ENCODE measurements around the gene KIF18B. TPM values are rescaled to one million over a fixed set of nuclear protein-coding genes. Genes with fewer than 3 reads are reported as not detected.

Gene KIF18B
- total RNA-seq, 2 experiments from 2014 or later, result 104 to 113 TPM

DNA sequence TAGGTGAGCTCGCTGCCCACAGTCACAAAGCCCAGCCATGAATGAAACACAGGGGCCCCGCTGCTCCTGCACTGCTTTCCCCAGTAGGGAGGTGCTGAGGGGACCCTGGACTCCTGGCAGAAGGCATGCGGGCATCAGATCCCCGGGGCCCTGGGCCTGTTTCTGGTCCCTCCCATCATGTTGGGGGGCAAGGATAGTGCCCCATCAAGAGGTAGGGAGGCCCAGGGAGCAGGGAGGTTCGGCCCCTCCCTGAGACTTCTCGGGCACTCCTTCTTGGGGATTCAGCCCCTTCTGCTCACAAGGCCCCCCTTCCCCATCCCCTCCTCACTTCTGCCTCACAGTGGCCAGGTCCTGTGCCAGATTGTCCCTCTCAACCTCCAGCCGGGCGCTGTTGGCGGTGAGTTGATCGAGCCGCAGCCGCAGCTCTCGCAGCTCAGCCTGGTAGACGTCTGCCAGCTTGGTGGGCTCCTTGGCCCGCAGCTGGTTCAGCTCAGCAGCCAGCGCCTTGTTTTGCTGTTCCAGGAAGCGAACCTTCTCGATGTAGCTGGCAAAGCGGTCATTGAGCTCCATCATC, 32.8 kb downstream of the KIF18B start:
- ATAC-seq (no peak), DNase-seq (no peak)
- Mint-ChIP-seq H3K9me3 (ENCODE audit: insufficient read depth) (no peaks in the 10 kb centered on the region), H3K27ac (no peak overlapping the region), H3K4me3 (no peak overlapping the region), H3K4me1 (ENCODE audit: low read depth) (peaks cover 17% of the 10 kb centered on the region), H3K36me3 (ENCODE audit: low read depth) (no peaks in the 10 kb centered on the region), H3K27me3 (ENCODE audit: low read depth) (peaks cover 31% of the 10 kb centered on the region)
- ChIA-PET POLR2A (no interaction called here), CTCF (interaction anchor here (1.5 kb wide), 1 partner anchor 221 kb away, joined by 3 read pairs; the partner anchor contains the start of gene ACBD4)

DNA sequence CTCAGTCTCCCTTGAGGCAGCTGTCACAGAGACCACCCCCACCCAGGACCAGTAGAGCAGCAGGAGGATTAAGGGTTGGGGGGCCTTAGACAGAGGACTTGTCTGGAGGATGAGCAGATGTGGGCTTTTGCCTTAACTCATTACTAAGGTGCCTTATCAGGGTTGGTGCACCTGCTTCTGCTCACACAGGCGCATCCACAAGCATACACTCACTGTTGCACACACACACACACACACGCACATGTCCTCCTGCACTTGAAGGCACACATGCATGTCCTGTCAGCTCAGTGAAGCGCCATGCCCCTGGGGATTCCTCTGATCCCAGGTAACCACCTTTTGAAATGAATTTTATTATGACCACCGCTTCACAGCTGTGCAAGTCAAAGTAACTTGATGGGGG, 33.4 kb downstream of the KIF18B start:
- no peak for ATAC-seq
- H3K27ac Mint-ChIP-seq, result no peak overlapping the region
- H3K4me1 Mint-ChIP-seq (ENCODE audit: low read depth), result peaks cover 17% of the 10 kb centered on the region
- peaks cover 31% of the 10 kb centered on the region for H3K27me3 Mint-ChIP-seq (ENCODE audit: low read depth)
- ChIA-PET CTCF (interaction anchor here (2.0 kb wide), 1 partner anchor 108 kb away, joined by 6 read pairs; no protein-coding TSS in a partner anchor), POLR2A (no interaction called here)
- no peak for DNase-seq
- H3K36me3 Mint-ChIP-seq (ENCODE audit: low read depth), result no peaks in the 10 kb centered on the region
- no peak overlapping the region for H3K4me3 Mint-ChIP-seq
- H3K9me3 Mint-ChIP-seq (ENCODE audit: insufficient read depth), result no peaks in the 10 kb centered on the region

DNA sequence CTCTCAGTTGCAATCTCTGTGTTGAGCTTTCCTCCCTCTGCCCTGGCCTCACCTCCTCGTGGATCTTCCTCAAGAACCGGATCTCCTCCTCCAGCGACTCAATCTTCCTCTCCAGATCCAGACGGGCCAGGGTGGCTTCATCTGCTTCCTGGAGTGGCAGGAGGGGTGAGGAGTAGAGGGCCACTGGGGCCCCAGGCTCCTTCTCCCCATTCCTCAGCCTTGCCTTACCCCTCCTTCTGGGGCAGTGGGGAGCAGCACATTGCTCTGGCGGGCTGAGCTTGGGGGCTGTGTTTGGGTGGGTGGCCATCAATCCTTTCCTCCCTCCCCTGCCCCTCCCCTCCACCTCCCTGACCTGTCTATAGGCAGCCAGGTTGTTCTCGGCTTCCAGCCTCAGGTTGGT, 33.9 kb downstream of the KIF18B start:
- ChIA-PET POLR2A (no interaction called here), CTCF (interaction anchor here (2.0 kb wide), 1 partner anchor 108 kb away, joined by 6 read pairs; no protein-coding TSS in a partner anchor)
- no peaks in the 10 kb centered on the region for H3K36me3 Mint-ChIP-seq (ENCODE audit: low read depth)

DNA sequence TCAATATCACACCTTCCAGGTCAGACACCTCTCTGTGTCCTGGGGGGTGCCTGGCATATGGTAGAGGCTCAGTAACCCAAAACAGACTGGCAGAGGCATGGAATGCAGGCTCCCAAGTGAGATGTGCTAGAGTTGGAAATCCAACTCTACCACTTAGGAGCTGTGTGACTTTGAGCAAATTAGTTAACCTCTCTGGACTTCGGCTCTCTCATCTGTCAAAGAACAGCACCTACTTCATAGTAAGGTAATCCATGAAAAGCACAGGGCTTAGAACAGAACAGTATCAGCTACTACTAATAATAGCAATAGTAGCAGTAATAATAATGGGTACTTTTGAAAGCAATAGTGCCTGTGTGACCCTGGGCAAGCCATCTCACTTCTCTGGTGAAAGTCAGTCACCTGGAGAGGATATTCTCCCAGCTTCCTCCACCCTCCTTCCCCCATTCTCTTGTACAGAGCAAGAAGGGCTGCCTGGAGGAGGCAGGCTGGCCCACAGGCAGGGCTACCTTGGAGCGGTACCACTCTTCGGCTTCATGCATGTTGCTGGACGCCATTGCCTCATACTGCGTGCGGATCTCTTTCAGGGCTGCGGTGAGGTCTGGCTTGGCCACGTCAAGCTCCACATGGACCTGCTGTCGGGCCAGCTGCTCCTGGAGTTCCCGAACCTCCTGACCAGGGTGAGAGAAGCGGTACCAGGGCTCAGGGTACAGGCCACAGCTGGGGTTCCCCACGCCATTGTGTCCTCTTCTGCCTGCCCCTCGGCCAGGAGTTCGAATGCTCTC, 34.6 kb downstream of the KIF18B start:
- Mint-ChIP-seq H3K9me3 (ENCODE audit: insufficient read depth) (no peaks in the 10 kb centered on the region), H3K36me3 (ENCODE audit: low read depth) (no peaks in the 10 kb centered on the region), H3K4me1 (ENCODE audit: low read depth) (peaks cover 17% of the 10 kb centered on the region), H3K27ac (no peak overlapping the region), H3K27me3 (ENCODE audit: low read depth) (peaks cover 33% of the 10 kb centered on the region), H3K4me3 (no peak overlapping the region)
- ChIA-PET POLR2A (interaction anchor here (0.7 to 1.5 kb wide), 2 partner anchors 13 to 109 kb away, joined by 4 read pairs; no protein-coding TSS in a partner anchor), CTCF (interaction anchor here (0.8 to 2.0 kb wide), 2 partner anchors 108 to 109 kb away, joined by 3 to 6 read pairs; no protein-coding TSS in a partner anchor)
- no peak for ATAC-seq
- DNase-seq, result no peak

More for the DNA sequence above, 33.9 kb downstream of the KIF18B start:
- Mint-ChIP-seq H3K9me3 (ENCODE audit: insufficient read depth) (no peaks in the 10 kb centered on the region), H3K27ac (no peak overlapping the region), H3K4me3 (no peak overlapping the region), H3K27me3 (ENCODE audit: low read depth) (peaks cover 33% of the 10 kb centered on the region), H3K4me1 (ENCODE audit: low read depth) (peaks cover 17% of the 10 kb centered on the region)
- DNase-seq (no peak), ATAC-seq (no peak)

DNA sequence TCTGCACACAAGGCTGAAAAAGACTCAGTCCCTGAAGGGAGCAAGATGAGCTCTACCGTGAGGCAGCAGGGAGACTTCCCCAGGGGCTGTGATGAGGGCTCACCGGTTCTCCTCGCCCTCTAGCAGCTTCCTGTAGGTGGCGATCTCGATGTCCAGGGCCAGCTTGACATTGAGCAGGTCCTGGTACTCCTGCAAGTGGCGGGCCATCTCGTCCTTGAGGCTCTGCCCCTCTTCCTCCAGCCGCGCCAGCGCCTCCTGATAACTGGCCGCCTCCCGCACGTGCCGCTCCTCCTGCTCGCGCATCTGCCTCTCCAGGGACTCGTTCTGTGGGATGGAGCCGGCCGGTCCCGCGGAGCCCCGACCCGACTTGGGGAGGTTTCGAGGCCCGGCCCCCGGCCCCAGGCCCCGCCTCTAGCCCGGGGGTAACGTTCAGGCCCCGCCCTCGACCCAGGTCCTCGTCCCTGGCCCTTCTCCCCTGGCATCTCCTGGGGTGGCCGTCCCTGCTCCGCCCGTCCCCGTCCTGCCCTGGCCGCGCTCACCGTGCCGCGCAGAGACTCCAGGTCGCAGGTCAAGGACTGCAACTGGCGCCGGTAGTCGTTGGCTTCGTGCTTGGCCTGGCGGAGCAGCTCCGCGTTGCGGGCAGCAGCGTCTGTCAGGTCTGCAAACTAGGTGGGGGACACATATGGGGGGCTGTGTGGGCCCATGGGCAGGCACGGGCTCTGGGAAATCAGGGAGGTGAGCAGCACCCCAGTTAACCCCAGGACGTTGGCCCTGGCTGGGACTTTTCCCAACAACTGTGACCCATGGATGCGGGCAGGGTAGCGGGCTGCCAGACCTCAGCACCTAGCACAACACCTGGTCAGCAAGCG, 36.2 kb downstream of the KIF18B start:
- H3K36me3 Mint-ChIP-seq (ENCODE audit: low read depth), result no peaks in the 10 kb centered on the region
- peak; percentile 84 for ATAC-seq
- H3K4me1 Mint-ChIP-seq (ENCODE audit: low read depth), result peaks cover 17% of the 10 kb centered on the region
- H3K27ac Mint-ChIP-seq, result no peak overlapping the region
- CTCF ChIA-PET, result interaction anchor here (0.7 to 2.8 kb wide), 9 partner anchors 9 to 224 kb away, joined by 3 to 26 read pairs (median 6); partner anchors contain the start of genes ACBD4 and EFTUD2
- H3K9me3 Mint-ChIP-seq (ENCODE audit: insufficient read depth), result no peaks in the 10 kb centered on the region
- peak; percentile 72 for DNase-seq
- H3K4me3 Mint-ChIP-seq, result no peak overlapping the region
- H3K27me3 Mint-ChIP-seq (ENCODE audit: low read depth), result peaks cover 33% of the 10 kb centered on the region
- POLR2A ChIA-PET, result interaction anchor here (0.8 to 2.4 kb wide), 3 partner anchors 12 to 110 kb away, joined by 3 to 9 read pairs (median 4); partner anchors contain the start of gene EFTUD2

DNA sequence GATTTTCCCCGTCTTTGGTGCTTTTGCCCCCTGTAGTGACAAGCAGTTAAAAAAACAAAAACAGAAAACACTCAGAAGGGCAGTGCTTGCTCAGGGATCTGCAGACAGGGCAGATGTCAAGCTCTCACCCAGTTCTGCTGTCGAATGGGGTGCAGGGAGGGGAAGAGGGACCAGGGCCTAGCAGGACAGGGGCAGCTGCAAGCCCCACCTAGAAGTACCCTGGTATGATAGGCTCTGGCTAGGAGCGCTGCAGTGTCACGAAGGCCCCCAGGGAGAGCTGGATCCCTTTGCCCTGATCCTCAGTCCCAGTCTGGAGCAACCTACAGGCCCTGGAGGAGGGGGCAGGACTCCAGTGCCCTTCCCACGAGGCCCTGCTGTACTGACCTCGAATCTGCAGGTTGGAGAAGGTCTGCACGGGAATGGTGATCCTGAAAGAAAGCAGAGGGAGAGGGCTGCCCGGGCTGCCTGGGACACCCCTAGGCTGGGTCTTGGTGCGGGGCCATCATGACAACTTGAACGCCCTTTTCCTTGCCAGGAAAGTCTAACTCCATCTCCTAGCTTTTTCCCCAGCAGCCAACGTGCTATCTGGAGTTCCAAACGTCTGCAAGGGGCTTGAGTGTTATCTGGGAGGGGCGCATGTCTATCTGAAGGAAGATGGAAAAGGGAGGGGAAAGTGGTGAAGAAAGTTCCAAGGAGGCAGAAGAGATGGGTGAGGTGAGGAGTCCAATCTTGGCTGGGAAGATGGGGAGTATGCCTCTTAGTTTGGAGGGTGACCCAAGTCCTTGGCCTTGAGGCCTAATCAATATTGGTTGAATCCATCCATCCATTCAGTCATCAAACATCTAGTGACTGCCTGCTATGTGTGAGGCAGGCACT, 37.1 kb downstream of the KIF18B start:
- CTCF ChIA-PET, result interaction anchor here (0.9 to 2.8 kb wide), 9 partner anchors 8 to 225 kb away, joined by 3 to 26 read pairs (median 6); partner anchors contain the start of genes ACBD4 and EFTUD2
- H3K36me3 Mint-ChIP-seq (ENCODE audit: low read depth), result no peaks in the 10 kb centered on the region
- H3K4me1 Mint-ChIP-seq (ENCODE audit: low read depth), result peaks cover 17% of the 10 kb centered on the region
- DNase-seq (no peak), ATAC-seq (no peak)
- H3K27ac Mint-ChIP-seq, result no peak overlapping the region
- H3K4me3 Mint-ChIP-seq, result no peak overlapping the region
- POLR2A ChIA-PET, result interaction anchor here (0.8 to 2.4 kb wide), 2 partner anchors 11 to 21 kb away, joined by 3 to 9 read pairs; partner anchors contain the start of gene EFTUD2
- no peaks in the 10 kb centered on the region for H3K9me3 Mint-ChIP-seq (ENCODE audit: insufficient read depth)
- peaks cover 33% of the 10 kb centered on the region for H3K27me3 Mint-ChIP-seq (ENCODE audit: low read depth)

DNA sequence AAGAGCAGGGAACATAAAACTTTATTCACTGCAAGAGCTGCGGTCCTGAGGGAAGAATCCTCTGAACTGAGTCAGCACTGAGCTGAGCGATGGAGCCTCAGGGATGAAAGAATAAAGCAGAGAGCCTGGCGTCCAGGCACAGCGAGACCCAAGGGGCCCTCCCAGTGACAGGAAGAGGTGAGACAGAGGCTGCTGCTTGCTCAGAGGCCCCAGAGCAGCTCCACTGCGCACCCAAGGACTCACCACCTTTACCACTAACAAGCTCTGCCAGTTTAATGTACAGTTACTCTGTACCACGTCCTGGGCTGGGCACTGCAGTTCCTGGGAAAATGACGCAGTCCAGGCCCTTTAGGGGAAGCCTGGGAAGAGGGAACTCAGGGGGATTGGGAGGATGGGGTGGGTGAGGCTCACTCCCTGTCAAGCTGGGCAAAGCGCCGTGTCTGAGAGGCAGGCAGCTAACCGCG, 37.9 kb downstream of the KIF18B start:
- no peak for DNase-seq
- CTCF ChIA-PET, result interaction anchor here (1.0 to 2.8 kb wide), 7 partner anchors 9 to 226 kb away, joined by 3 to 26 read pairs (median 6); partner anchors contain the start of genes ACBD4 and EFTUD2
- H3K27ac Mint-ChIP-seq, result no peak overlapping the region
- H3K9me3 Mint-ChIP-seq (ENCODE audit: insufficient read depth), result no peaks in the 10 kb centered on the region
- no peak for ATAC-seq
- H3K4me3 Mint-ChIP-seq, result no peak overlapping the region
- no peaks in the 10 kb centered on the region for H3K36me3 Mint-ChIP-seq (ENCODE audit: low read depth)
- peaks cover 37% of the 10 kb centered on the region for H3K27me3 Mint-ChIP-seq (ENCODE audit: low read depth)
- H3K4me1 Mint-ChIP-seq (ENCODE audit: low read depth), result peaks cover 17% of the 10 kb centered on the region
- POLR2A ChIA-PET, result interaction anchor here (2.4 kb wide), 1 partner anchor 10 kb away, joined by 9 read pairs; the partner anchor contains the start of gene EFTUD2

DNA sequence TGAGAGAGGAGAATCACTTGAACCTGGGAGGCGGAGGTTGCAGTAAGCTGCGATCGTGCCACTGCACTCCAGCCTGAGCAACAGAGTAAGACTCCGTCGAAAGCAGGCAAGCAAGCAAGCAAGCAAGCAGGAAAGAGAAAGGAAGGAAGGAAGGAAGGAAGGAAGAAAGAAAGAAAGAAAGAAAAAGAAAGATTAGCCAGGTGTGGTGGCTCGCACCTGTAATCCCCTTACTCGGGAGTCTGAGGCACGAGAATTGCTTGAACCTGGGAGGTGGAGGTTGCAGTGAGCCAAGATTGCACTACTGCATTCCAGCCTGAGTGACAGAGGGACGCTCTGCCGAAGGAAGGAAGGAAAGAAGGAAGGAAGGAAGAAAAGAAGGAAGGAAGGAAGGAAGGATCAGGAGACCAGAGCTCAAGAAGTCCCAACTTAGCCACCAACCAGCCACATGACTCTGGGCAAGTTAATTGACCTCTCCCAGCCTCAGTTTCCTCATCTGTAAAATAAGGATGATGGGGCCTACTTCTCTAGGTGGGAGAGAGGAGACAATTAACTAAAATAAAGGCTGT, 38.7 kb downstream of the KIF18B start:
- no peak for ATAC-seq
- peaks cover 37% of the 10 kb centered on the region for H3K27me3 Mint-ChIP-seq (ENCODE audit: low read depth)
- ChIA-PET CTCF (interaction anchor here (1.0 to 2.6 kb wide), 2 partner anchors 9 to 35 kb away, joined by 3 to 26 read pairs; partner anchors contain the start of gene EFTUD2), POLR2A (interaction anchor here (2.4 kb wide), 1 partner anchor 10 kb away, joined by 9 read pairs; the partner anchor contains the start of gene EFTUD2)
- H3K36me3 Mint-ChIP-seq (ENCODE audit: low read depth), result no peaks in the 10 kb centered on the region
- no peak overlapping the region for H3K27ac Mint-ChIP-seq
- no peaks in the 10 kb centered on the region for H3K9me3 Mint-ChIP-seq (ENCODE audit: insufficient read depth)
- H3K4me1 Mint-ChIP-seq (ENCODE audit: low read depth), result peaks cover 17% of the 10 kb centered on the region
- no peak for DNase-seq
- no peak overlapping the region for H3K4me3 Mint-ChIP-seq

DNA sequence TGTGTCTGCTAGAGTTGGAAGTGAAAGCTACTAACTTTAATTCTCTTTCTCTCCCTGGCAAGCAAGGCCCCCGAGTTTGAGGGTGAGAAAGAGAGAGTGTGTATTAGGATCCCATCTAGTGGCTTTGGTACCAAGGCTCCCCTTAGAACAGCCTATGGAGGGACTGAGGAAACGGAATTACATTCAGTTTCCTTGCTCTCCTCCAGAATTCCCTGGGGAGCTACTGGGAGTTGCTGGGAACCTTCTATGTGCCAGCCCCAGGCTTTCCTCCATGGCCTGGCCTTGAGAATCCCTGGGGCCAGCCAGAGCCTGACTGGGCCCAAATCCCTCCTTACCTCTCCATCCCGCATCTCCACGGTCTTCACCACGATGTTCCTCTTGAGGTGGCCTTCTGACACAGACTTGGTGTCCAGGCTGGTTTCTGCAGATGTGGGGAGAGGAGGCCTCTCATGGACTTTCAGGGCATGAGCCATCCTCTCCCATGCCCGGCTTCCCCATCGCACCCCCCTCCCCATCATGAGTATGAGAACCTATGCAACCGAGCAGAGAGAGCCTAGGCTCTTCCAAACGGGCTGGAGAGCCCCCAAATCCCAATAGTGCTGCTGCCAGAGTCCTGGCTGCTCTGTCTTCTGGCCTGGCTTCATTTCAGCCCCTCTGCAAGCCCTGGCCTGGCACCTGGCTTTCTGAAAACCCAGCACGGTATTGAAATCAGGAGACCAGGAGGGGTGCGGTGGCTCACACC, 39.7 kb downstream of the KIF18B start:
- Mint-ChIP-seq H3K27ac (no peak overlapping the region), H3K9me3 (ENCODE audit: insufficient read depth) (no peaks in the 10 kb centered on the region), H3K27me3 (ENCODE audit: low read depth) (peaks cover 30% of the 10 kb centered on the region), H3K4me1 (ENCODE audit: low read depth) (peaks cover 13% of the 10 kb centered on the region), H3K4me3 (no peak overlapping the region), H3K36me3 (ENCODE audit: low read depth) (no peaks in the 10 kb centered on the region)
- CTCF ChIA-PET, result interaction anchor here (0.6 kb wide), 1 partner anchor 192 kb away, joined by 3 read pairs; no protein-coding TSS in a partner anchor
- POLR2A ChIA-PET, result no interaction called here
- ATAC-seq (no peak), DNase-seq (no peak)

Measured in activated CD8-positive, alpha-beta T cell treated with anti-CD3 and anti-CD28 coated beads, Interleukin-2, amount 10 ng/mL, durations not matched to agents 7 days and 5 days (primary cell).